Measurements from ENCODE around the gene ENAH.

The ENAH gene

GRCh38 chr1:225693085-225693696 is 40.3 kb upstream of the ENAH start:
- no peaks in the 10 kb centered on the region for H3K9me3 ChIP-seq (ENCODE audit: low read depth, low read length)
- H3K9ac ChIP-seq (ENCODE audit: insufficient read length): no peak overlapping the region
- no peak for DNase-seq (ENCODE audit: low read depth, low spot score)
- no peak overlapping the region for H3K4me3 ChIP-seq
- no peaks in the 10 kb centered on the region for H3K36me3 ChIP-seq (ENCODE audit: insufficient read depth, low read length)
- H3K27ac ChIP-seq: no peak overlapping the region
- no peak for TF ChIP-seq FOXP2 (optimal IDR thresholded peaks at IDR 0.05; ENCODE audit: control extremely low read depth, extremely low read length, insufficient read depth)
- no peak for TF ChIP-seq POLR2AphosphoS5 (IDR thresholded peaks at IDR 0.05; ENCODE audit: borderline replicate concordance, low read depth, low read length)
- no peak for TF ChIP-seq EZH2 (IDR thresholded peaks at IDR 0.05)

GRCh38 chr1:225692517-225692879 is 39.6 kb upstream of the ENAH start:
- H3K9ac ChIP-seq (ENCODE audit: insufficient read length): no peak overlapping the region
- no peak for TF ChIP-seq EZH2 (IDR thresholded peaks at IDR 0.05)
- TF ChIP-seq POLR2AphosphoS5 (IDR thresholded peaks at IDR 0.05; ENCODE audit: borderline replicate concordance, low read depth, low read length): no peak
- TF ChIP-seq FOXP2 (optimal IDR thresholded peaks at IDR 0.05; ENCODE audit: control extremely low read depth, extremely low read length, insufficient read depth): no peak
- H3K27ac ChIP-seq: no peak overlapping the region
- no peak for DNase-seq (ENCODE audit: low read depth, low spot score)
- H3K4me3 ChIP-seq: no peak overlapping the region
- no peaks in the 10 kb centered on the region for H3K36me3 ChIP-seq (ENCODE audit: insufficient read depth, low read length)
- H3K9me3 ChIP-seq (ENCODE audit: low read depth, low read length): no peaks in the 10 kb centered on the region

GRCh38 chr1:225691861-225692516 is 39.1 kb upstream of the ENAH start:
- Histone ChIP-seq H3K9me3 (ENCODE audit: low read depth, low read length) (no peaks in the 10 kb centered on the region), H3K27ac (no peak overlapping the region), H3K9ac (ENCODE audit: insufficient read length) (no peak overlapping the region), H3K36me3 (ENCODE audit: insufficient read depth, low read length) (no peaks in the 10 kb centered on the region), H3K4me3 (no peak overlapping the region)
- TF ChIP-seq EZH2 (IDR thresholded peaks at IDR 0.05): no peak
- DNase-seq (ENCODE audit: low read depth, low spot score): no peak

- DNase-seq (ENCODE audit: low read depth, low spot score): no peak
- TF ChIP-seq EZH2 (IDR thresholded peaks at IDR 0.05): no peak
- TF ChIP-seq FOXP2 (optimal IDR thresholded peaks at IDR 0.05; ENCODE audit: control extremely low read depth, extremely low read length, insufficient read depth): no peak
- no peak for TF ChIP-seq POLR2AphosphoS5 (IDR thresholded peaks at IDR 0.05; ENCODE audit: borderline replicate concordance, low read depth, low read length)
- H3K36me3 ChIP-seq (ENCODE audit: insufficient read depth, low read length): no peaks in the 10 kb centered on the region
- H3K27ac ChIP-seq: no peak overlapping the region
- no peak overlapping the region for H3K4me3 ChIP-seq
- no peaks in the 10 kb centered on the region for H3K9me3 ChIP-seq (ENCODE audit: low read depth, low read length)
- no peak overlapping the region for H3K9ac ChIP-seq (ENCODE audit: insufficient read length)
These were observed 38.5 kb upstream of the ENAH start for GRCh38 chr1:225691377-225691776.

- no peak for DNase-seq (ENCODE audit: low read depth, low spot score)
- H3K36me3 ChIP-seq (ENCODE audit: insufficient read depth, low read length): no peaks in the 10 kb centered on the region
- H3K9ac ChIP-seq (ENCODE audit: insufficient read length): no peak overlapping the region
- H3K4me3 ChIP-seq: no peak overlapping the region
- H3K9me3 ChIP-seq (ENCODE audit: low read depth, low read length): no peaks in the 10 kb centered on the region
- H3K27ac ChIP-seq: no peak overlapping the region
- TF ChIP-seq EZH2 (IDR thresholded peaks at IDR 0.05): no peak
- no peak for TF ChIP-seq FOXP2 (optimal IDR thresholded peaks at IDR 0.05; ENCODE audit: control extremely low read depth, extremely low read length, insufficient read depth)
- TF ChIP-seq POLR2AphosphoS5 (IDR thresholded peaks at IDR 0.05; ENCODE audit: borderline replicate concordance, low read depth, low read length): no peak
These were observed 37.0 kb upstream of the ENAH start for GRCh38 chr1:225689882-225690459.

GRCh38 chr1:225688345-225688744 is 35.4 kb upstream of the ENAH start:
- Histone ChIP-seq H3K4me3 (no peak overlapping the region), H3K36me3 (ENCODE audit: insufficient read depth, low read length) (no peaks in the 10 kb centered on the region), H3K9me3 (ENCODE audit: low read depth, low read length) (no peaks in the 10 kb centered on the region), H3K9ac (ENCODE audit: insufficient read length) (no peak overlapping the region), H3K27ac (no peak overlapping the region)
- no peak for TF ChIP-seq FOXP2 (optimal IDR thresholded peaks at IDR 0.05; ENCODE audit: control extremely low read depth, extremely low read length, insufficient read depth)
- DNase-seq (ENCODE audit: low read depth, low spot score): no peak

GRCh38 chr1:225685476-225686176 is 32.7 kb upstream of the ENAH start:
- Histone ChIP-seq H3K27ac (no peak overlapping the region), H3K9ac (ENCODE audit: insufficient read length) (no peak overlapping the region), H3K36me3 (ENCODE audit: insufficient read depth, low read length) (no peaks in the 10 kb centered on the region), H3K9me3 (ENCODE audit: low read depth, low read length) (no peaks in the 10 kb centered on the region), H3K4me3 (no peak overlapping the region)
- DNase-seq (ENCODE audit: low read depth, low spot score): no peak
- TF ChIP-seq POLR2AphosphoS5 (IDR thresholded peaks at IDR 0.05; ENCODE audit: borderline replicate concordance, low read depth, low read length) (no peak), EZH2 (IDR thresholded peaks at IDR 0.05) (no peak), FOXP2 (optimal IDR thresholded peaks at IDR 0.05; ENCODE audit: control extremely low read depth, extremely low read length, insufficient read depth) (no peak)

GRCh38 chr1:225684741-225685140 is 31.8 kb upstream of the ENAH start:
- TF ChIP-seq POLR2AphosphoS5 (IDR thresholded peaks at IDR 0.05; ENCODE audit: borderline replicate concordance, low read depth, low read length): no peak
- TF ChIP-seq FOXP2 (optimal IDR thresholded peaks at IDR 0.05; ENCODE audit: control extremely low read depth, extremely low read length, insufficient read depth): no peak
- TF ChIP-seq EZH2 (IDR thresholded peaks at IDR 0.05): no peak
- no peaks in the 10 kb centered on the region for H3K9me3 ChIP-seq (ENCODE audit: low read depth, low read length)

More at GRCh38 chr1:225684741-225685140, 31.8 kb upstream of the ENAH start:
- Histone ChIP-seq H3K27ac (no peak overlapping the region), H3K36me3 (ENCODE audit: insufficient read depth, low read length) (no peaks in the 10 kb centered on the region), H3K4me3 (no peak overlapping the region), H3K9ac (ENCODE audit: insufficient read length) (no peak overlapping the region)
- no peak for DNase-seq (ENCODE audit: low read depth, low spot score)

Measured in SK-N-MC (cell line).